Activated CD4-positive, alpha-beta T cell treated with anti-CD3 and anti-CD28 coated beads for 4 hours (primary cell): Measurements from ENCODE around the gene NOS1.

Source experiments
- DNase-seq, 2 donors: peaks; one replicate each; pipeline ENCODE4 v3.0.0-alpha.2; 2020

Gene NOS1

DNA sequence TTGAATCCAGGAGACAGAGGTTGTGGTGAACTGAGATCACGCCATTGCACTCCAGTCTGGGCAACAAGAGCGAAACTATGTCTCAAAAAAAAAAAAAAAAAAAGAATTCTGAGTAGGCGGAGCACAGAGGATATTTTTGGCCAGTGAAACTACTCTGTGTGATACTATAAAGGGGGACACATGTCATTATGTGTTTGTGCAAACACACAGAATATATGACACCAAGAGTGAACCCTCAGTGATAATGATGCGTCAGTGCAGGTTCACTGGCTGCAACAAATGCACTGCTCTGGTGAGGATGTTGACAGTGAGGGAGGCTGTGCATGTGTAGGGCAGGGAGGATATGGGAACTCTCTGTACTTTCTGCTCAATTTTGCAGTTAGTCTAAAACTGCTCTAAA is 195.3 kb downstream of the NOS1 start:
- no peak for DNase-seq

DNA sequence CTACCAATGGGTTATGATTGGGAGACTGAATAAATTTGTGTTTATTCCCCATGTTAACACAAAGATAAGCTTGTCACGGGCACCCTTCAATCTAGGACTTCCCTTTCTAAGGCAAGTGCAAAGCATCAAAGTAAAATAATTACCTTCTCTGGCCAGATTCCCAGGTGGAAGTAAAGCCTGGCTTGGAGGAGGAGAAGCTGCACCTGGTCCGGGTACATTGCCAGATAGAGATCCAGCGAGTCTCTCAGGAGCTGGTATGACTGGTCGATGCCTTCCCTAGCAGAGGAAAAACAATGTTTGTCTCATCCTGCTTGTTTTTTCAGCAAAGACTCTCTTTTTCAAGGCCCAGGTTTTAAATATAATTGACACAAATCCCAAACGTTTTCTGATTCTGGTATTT is 196.1 kb downstream of the NOS1 start:
- DNase-seq, result no peak

DNA sequence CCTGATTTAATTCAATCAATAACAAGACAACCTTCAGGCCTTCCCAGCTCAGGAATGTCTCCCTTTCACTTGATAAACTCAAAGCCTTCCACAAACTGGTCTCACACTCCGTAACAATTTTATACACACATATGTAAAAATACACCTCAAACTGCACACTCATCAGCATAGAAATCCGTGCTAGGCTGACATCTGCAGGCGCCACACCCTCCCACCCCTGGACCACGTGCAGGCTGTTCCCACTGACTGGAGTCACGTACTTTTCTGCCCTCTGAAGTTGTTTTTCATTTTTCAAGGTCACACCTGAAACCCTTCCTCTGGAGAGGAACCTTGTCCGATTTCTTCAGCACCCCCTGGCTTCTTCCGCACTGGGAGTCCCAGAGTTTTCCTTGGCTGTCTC is 198.8 kb downstream of the NOS1 start:
- DNase-seq, result no peak

DNA sequence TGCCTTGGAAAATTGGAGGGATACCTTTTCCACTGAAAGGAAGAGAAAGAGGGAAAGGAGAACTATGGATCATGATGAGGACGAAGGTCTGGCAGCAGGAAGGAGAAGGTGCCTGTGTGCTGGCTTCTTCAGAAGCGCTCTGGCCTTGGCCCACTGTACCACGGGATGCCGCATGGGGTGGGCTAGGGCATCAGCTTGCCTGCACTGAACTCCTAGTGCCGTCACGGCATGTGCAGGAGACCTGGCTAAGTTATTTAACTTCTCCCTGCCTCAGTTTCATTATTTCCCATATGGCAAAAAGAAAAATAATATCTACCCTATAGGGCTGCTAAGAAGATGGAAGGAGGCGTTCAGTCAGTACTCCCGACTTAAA is 199.3 kb downstream of the NOS1 start:
- no peak for DNase-seq

DNA sequence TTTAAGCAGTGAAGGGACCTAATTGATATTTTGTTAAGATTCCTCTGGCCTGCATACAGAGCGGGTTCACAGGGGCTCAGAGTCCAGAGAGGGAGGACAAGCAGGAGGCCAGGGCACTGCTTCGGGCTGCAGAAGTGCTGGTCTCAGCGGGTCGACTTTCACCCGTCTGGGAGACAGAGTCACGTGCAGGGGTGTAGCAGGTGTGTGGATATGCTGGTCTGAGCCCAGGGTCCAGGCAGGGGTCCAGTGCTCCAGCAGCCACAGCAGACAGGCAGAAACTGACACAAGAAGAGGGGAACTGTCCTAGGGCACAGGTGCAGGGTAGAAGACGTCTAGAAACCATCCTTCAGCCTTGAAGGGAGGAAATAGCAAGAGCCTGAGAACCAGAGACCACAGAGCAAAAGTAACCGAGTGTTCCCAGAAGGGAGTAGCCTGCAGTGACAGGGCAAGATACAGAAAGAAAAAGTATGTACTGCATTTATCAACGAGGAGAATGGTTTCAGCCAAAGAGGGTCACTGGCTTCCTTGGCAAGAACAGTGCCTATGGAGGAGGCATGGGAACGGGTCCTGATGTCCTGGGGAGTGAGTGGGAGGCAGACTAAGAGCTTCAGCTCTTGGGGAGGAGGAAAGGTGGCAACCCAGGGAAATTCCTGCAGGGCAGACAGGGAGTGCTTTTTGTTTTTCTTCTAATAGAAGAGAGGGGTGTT is 199.8 kb downstream of the NOS1 start:
- no peak for DNase-seq

DNA sequence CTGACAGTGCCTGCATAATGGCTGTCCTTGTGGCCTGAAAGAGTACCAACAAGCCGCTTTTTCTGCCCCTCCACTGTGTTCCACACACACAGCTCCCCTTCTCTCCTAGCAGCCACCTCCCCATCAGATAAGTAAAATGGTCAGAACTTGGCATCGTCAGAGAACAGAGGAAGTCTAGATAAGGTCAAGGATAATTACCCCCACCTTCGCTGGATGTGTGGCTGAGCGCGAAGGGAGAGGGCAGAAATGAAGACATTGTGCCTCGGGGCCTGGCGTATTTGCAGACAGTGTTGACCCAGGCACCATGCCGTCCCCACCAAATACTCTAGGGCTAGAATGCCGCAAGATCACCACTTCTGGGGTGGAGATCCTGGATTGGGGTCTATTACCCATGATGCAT is 201.8 kb downstream of the NOS1 start:
- no peak for DNase-seq

DNA sequence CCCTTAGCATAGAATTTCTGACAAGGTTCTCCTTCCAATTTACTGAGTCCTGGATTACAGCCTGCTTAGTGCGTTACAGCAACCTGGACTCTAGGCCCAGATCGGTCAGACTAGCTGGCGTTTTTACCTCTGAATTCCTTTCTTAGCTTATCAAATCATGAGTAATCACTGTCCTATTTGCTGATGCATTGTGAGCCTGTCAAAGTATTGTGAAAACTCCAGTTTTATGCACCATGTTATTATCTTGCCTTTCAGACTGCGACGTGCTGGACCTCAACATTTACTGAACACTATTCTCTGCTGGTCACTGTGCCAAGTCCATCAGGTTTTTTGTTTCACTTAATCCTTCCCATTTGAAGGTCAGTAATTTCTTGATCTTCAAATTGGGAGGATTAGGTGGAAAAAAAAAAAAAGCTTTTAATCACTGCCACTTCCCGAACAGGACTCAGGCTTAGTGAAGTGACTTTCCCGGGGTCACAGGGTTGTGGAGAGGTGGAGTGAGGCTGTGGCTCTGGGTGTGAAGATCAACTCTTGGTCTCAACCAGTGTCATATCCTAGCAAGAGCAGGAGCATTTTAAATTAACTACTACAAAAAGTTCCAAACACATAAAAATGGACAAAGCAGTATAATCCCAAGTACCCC is 202.4 kb downstream of the NOS1 start:
- no peak for DNase-seq
